ENCODE measurements around the gene ATP1A4.

ATP1A4 gene

DNA sequence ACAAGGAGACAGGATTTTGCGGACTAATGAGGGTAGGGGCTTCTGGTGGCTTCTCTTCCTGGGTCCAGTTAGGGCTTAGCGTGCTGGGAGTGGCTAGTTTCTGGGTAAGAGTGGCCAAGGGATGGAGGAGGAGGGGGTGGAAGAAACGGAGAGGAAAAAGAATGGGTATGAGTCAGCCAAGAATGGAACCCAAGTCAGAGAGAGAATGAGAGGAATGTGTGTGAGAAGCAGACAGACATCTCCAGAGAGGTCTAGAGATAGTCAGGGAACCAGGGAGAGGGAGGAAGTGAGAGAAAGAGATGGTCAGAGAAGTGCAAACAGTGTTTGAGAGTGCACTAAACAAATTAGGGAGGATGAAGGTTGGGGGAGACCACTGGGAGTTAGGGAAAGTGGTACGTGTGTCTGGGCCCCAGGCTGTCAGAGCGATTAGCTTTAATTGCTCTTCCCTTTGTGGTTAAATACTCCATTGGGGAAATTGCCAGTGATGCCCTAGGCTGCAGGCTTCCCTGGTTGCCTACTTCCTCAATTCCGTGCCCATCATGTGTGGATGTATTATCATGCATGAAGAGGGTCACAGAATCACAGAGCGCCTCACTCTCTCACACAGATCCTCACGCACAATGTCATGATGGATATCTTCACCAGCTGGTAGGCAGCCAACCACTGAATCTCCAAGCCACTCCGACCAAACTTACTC lies 55.2 kb downstream of the ATP1A4 start:
- peaks cover 10% of the 10 kb centered on the region for H3F3A ChIP-seq (ENCODE audit: control insufficient read depth, insufficient read depth)
- no peaks in the 10 kb centered on the region; the same call in 1 of the 2 replicates for H4K20me1 ChIP-seq (ENCODE audit: control insufficient read depth, insufficient read depth, low read depth, low read length)
- peaks cover 60% of the 10 kb centered on the region for H3K79me2 ChIP-seq (ENCODE audit: control insufficient read depth, low read length)
- H3K36me3 ChIP-seq (ENCODE audit: control insufficient read depth, low read length): peaks cover 62% of the 10 kb centered on the region
- H3K27me3 ChIP-seq (ENCODE audit: control insufficient read depth, low read length): no peaks in the 10 kb centered on the region
- H3K4me1 ChIP-seq (ENCODE audit: control insufficient read depth, low read length): peaks cover 42% of the 10 kb centered on the region
- peak overlapping the region; percentile 93 for H3K4me2 ChIP-seq (ENCODE audit: low read length)
- H3K27ac ChIP-seq (ENCODE audit: low read depth, low read length): peak overlapping the region; percentile 100
- no peaks in the 10 kb centered on the region for H3K9me2 ChIP-seq (replicated peaks; ENCODE audit: control insufficient read depth, low read length)
- no peak for TF ChIP-seq EZH2phosphoT487 (IDR thresholded peaks at IDR 0.05; ENCODE audit: borderline replicate concordance, low read length)
- TF ChIP-seq, protein P1, sequence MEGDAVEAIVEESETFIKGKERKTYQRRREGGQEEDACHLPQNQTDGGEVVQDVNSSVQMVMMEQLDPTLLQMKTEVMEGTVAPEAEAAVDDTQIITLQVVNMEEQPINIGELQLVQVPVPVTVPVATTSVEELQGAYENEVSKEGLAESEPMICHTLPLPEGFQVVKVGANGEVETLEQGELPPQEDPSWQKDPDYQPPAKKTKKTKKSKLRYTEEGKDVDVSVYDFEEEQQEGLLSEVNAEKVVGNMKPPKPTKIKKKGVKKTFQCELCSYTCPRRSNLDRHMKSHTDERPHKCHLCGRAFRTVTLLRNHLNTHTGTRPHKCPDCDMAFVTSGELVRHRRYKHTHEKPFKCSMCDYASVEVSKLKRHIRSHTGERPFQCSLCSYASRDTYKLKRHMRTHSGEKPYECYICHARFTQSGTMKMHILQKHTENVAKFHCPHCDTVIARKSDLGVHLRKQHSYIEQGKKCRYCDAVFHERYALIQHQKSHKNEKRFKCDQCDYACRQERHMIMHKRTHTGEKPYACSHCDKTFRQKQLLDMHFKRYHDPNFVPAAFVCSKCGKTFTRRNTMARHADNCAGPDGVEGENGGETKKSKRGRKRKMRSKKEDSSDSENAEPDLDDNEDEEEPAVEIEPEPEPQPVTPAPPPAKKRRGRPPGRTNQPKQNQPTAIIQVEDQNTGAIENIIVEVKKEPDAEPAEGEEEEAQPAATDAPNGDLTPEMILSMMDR (IDR thresholded peaks at IDR 0.05; ENCODE audit: low read depth, low read length, poor library complexity, severe bottlenecking): no peak
- no peaks in the 10 kb centered on the region for H3K9me3 ChIP-seq (ENCODE audit: control insufficient read depth, insufficient read depth, low read length)
- peak overlapping the region; percentile 97 for H3K4me3 ChIP-seq (ENCODE audit: low read length)

DNA sequence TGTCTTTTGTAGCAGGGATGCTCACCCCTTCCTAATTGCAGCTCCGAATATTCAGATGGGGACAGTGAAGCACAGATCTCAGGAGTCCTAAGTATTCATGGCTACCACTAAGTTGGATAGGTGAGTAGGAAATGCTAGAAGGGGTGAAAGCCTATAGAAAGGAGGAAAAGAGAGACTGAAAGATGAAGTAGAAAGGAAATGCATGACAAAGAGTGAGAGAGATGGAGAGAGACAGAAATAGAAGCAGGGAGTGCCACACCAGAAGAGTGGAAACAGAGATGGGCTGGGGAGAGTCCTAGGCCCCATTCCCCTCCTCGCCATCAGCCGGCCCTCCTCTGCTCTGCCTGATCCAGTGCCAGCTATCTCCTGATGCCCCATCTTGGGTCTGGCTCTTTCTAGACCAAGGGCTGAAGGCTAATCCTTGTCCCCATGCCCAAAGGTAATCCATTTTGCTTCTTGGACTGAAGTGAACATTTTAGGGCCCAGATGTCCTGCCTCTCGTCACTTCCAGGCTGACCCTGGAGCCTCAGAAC lies 55.8 kb downstream of the ATP1A4 start:
- TF ChIP-seq, protein P1 (IDR thresholded peaks at IDR 0.05; ENCODE audit: low read depth, low read length, poor library complexity, severe bottlenecking): no peak
- no peak for TF ChIP-seq EZH2phosphoT487 (IDR thresholded peaks at IDR 0.05; ENCODE audit: borderline replicate concordance, low read length)

DNA sequence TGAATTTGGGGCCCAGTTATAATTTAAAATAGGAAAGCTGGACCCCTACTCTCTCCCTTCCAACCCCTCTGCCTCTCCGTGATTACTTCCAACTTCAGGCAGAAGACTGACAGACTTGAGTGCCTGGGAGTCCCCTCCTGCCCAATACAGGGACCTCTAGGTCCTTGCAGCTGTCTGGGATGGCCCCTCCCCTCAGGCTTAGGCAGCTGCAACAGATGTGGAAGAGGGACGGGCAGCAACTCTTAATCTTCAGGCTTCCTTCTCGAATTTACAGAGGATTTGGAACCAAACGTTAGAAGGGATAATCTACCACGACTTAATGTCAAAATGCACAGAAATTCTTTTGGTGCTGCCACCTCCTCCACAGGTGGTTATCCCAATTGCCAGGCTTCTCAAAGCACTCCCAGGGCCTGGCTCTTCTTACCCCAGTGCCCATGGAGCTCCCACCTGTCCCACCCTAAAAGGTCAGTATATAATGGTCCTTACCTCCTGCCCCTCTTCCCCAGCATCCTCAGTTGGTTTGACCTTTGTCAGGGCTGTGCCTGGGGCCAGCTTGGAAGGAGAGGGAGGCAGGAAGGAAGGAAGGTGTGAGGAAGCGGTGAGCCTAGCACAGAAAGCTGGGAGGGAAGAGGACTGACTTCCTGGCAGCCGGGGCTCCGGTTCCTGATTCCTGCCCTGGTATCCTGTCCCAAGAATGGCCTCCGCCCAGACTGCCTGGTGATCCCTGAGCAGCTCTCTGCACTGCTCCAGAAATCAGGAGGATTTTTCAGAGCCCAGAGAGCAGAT lies 56.6 kb downstream of the ATP1A4 start:
- no peaks in the 10 kb centered on the region for H3K27me3 ChIP-seq (ENCODE audit: control insufficient read depth, low read length)
- H3K36me3 ChIP-seq (ENCODE audit: control insufficient read depth, low read length): peaks cover 76% of the 10 kb centered on the region
- peaks cover 42% of the 10 kb centered on the region for H3K4me1 ChIP-seq (ENCODE audit: control insufficient read depth, low read length)
- TF ChIP-seq, protein P1 (IDR thresholded peaks at IDR 0.05; ENCODE audit: low read depth, low read length, poor library complexity, severe bottlenecking): no peak
- TF ChIP-seq EZH2phosphoT487 (IDR thresholded peaks at IDR 0.05; ENCODE audit: borderline replicate concordance, low read length): no peak
- H4K20me1 ChIP-seq (ENCODE audit: control insufficient read depth, insufficient read depth, low read depth, low read length): no peaks in the 10 kb centered on the region; the same call in 1 of the 2 replicates
- no peaks in the 10 kb centered on the region for H3K9me3 ChIP-seq (ENCODE audit: control insufficient read depth, insufficient read depth, low read length)
- peaks cover 10% of the 10 kb centered on the region for H3F3A ChIP-seq (ENCODE audit: control insufficient read depth, insufficient read depth)
- H3K4me3 ChIP-seq (ENCODE audit: low read length): no peak overlapping the region
- no peaks in the 10 kb centered on the region for H3K9me2 ChIP-seq (replicated peaks; ENCODE audit: control insufficient read depth, low read length)
- peak overlapping the region; percentile 100; the same call in 1 of the 2 replicates for H3K27ac ChIP-seq (ENCODE audit: low read depth, low read length)
- H3K79me2 ChIP-seq (ENCODE audit: control insufficient read depth, low read length): peaks cover 60% of the 10 kb centered on the region
- no peak overlapping the region for H3K4me2 ChIP-seq (ENCODE audit: low read length)

More for the DNA sequence above, 55.8 kb downstream of the ATP1A4 start:
- Histone ChIP-seq H3K27ac (ENCODE audit: low read depth, low read length) (peak overlapping the region; percentile 100), H3K79me2 (ENCODE audit: control insufficient read depth, low read length) (peaks cover 60% of the 10 kb centered on the region), H3K4me3 (ENCODE audit: low read length) (peak overlapping the region; percentile 97), H3F3A (ENCODE audit: control insufficient read depth, insufficient read depth) (peaks cover 10% of the 10 kb centered on the region), H3K9me3 (ENCODE audit: control insufficient read depth, insufficient read depth, low read length) (no peaks in the 10 kb centered on the region), H3K27me3 (ENCODE audit: control insufficient read depth, low read length) (no peaks in the 10 kb centered on the region), H3K4me1 (ENCODE audit: control insufficient read depth, low read length) (peaks cover 42% of the 10 kb centered on the region), H3K4me2 (ENCODE audit: low read length) (peak overlapping the region; percentile 93), H3K9me2 (replicated peaks; ENCODE audit: control insufficient read depth, low read length) (no peaks in the 10 kb centered on the region), H3K36me3 (ENCODE audit: control insufficient read depth, low read length) (peaks cover 68% of the 10 kb centered on the region), H4K20me1 (ENCODE audit: control insufficient read depth, insufficient read depth, low read depth, low read length) (no peaks in the 10 kb centered on the region; the same call in 1 of the 2 replicates)

All from DOHH2 (cell line).